DMS53 treated with DMSO at 0.1 percent for 48 hours (cell line): ENCODE results near the gene PDXP.
"Not testable (repeated sequence)": the region's sequence is repeated elsewhere in the genome, so short reads cannot be mapped to it uniquely, and the experiment has no call there.

Experiments
- DNase-seq: peaks from one replicate; lab custom pipeline; 2025; ENCODE audit not compliant: unreplicated experiment; lab: John Stamatoyannopoulos, UW

PDXP gene, protein sequence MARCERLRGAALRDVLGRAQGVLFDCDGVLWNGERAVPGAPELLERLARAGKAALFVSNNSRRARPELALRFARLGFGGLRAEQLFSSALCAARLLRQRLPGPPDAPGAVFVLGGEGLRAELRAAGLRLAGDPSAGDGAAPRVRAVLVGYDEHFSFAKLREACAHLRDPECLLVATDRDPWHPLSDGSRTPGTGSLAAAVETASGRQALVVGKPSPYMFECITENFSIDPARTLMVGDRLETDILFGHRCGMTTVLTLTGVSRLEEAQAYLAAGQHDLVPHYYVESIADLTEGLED

DNA sequence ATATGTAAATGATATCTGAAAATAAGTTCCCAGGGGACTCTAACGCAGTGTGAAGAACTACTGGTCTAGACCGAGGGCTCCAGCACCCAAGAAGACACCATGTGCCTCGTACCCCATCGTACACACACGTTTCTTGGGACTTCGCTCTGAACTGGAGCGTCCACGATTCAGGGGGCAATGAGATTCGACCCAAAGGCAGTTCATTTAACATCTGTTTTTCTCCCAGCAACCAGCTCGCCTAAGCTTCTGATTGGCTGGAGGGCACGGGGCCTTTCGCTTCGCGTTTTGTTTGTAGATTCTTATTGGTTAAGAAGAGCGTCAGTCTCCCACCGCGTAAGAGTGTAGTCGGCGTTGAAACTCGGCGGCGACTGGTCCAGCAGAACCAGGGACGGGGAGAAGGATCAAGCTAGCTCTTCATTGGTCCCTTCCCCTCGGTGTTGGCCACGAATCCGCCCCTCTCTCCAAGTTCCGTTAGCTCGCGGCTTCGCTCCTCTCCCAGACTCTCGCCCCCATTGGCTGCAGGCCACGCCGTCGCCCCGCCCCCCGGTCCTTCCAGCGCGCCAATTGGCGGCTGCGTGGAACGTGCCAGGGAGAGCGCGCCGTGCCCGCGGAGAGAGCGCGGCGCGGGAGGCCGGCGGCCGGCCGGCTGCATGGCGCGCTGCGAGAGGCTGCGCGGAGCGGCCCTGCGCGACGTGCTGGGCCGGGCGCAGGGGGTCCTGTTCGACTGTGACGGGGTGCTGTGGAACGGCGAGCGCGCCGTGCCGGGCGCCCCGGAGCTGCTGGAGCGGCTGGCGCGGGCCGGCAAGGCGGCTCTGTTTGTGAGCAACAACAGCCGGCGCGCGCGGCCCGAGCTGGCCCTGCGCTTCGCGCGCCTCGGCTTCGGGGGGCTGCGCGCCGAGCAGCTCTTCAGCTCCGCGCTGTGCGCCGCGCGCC lies at the start of gene PDXP:
PDXP (plus strand) TSS at position 591 of the 933 bp plus-strand sequence; CDS start at position 651, 60 bp downstream.
- DNase-seq, result peak; percentile 77

DNA sequence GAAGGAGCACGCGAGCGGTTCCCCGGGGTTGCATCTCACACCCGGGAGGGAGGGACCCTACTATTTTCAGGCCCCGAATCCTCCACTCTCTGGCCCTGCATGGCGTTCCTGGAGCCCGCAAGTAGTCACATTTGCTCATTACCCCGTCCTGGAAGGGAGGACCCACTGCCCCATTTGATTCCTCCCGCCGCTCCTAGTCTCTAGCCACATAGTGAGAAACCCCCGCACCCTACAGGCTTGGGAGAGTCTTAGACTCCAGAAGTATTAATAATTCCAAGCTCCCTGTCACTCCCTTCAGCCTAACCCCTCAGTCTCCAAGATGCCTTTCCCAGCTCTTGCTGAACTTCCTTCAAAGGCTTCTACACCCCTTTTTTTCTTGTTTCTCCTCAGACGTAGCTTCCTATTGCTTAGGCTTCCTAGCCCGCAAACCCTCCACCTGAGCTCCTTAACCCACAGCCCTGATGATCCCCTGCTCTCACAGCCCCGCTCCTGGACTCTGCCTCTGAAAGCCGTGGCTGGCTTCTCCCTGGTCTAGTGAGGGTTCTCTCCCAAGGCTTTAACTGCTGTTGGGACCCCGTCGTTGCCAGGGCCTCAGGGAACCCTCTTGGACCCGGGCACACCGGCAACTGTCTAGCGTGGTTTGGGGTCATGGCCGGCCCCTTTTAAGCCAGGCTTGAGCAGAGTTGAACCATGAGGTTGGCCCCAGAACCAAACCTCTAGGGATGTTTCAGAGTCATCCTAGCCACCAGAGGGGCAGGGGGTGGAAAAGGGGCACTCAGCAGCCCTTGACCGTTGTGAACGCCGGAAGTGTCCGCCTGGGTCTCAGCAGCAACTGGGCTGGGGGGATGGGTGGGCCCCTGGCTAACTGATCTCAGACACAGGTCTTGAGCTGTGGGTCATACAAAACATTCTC lies 49.0 kb upstream of the PDXP start:
- DNase-seq, result no peak

DNA sequence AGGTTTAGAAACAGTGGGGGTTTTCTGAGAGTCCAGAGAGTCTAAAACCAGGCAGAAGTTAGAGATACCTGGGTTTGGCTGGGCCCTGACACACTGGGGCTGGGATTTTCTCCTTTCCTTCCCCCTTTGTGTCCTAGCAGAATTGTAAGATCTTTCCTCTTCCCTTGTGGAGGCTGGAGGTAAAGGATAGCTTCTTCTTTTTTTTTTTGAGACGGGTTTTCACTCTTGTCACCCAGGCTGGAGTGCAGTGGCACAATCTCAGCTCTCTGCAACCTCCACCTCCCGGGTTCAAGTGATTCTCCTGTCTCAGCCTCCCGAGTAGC lies 48.4 kb upstream of the PDXP start:
- not testable (repeated sequence) for DNase-seq

DNA sequence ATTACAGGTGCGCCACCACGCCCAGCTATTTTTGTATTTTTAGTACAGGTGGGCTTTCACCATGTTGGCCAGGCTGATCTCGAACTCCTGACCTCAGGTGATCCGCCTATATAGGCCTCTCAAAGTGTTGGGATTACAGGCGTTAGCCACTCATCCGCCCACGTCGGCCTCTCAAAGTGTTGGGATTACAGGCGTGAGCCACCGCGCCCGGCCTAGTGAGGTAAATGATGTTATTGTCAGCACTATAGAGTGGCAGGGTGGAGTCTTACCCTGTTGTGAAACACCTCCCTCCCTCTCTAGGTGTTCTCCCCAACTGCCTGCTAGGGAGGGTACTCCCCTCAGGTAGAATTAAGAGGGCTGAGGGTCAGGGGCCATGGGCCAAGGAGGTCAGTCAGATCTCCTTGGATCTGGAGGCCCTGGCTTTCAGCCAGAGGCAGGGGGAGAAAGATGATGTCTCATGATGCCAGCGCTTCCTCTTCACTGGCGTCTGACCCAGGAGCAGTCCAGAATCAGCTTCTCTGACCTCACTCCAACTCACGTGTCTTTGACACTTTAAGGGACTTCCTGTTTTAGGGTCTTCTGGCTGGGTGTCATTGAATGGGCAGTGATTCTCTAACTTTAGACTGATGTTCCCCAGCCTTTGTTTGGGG lies 47.9 kb upstream of the PDXP start:
- no peak for DNase-seq

DNA sequence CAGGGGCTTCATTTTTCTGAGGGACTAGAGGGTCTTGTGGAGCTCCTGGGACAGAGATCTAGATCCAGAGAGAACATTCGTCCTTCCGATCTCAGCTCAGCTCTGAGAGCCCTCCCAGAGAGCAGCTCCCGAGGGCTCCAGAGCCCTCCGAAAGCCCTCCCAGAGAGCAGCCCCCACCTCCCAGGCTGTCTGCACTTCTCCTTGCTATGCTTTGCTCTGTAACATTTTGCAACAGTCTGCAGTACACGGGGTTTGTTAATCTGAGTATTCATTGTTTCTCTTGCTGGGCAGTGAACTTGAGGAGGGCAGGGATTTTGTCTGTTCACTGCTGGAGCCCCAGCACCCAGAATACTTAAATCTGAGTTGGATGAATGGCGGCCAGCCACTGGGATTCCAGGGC lies 47.3 kb upstream of the PDXP start:
- no peak for DNase-seq

DNA sequence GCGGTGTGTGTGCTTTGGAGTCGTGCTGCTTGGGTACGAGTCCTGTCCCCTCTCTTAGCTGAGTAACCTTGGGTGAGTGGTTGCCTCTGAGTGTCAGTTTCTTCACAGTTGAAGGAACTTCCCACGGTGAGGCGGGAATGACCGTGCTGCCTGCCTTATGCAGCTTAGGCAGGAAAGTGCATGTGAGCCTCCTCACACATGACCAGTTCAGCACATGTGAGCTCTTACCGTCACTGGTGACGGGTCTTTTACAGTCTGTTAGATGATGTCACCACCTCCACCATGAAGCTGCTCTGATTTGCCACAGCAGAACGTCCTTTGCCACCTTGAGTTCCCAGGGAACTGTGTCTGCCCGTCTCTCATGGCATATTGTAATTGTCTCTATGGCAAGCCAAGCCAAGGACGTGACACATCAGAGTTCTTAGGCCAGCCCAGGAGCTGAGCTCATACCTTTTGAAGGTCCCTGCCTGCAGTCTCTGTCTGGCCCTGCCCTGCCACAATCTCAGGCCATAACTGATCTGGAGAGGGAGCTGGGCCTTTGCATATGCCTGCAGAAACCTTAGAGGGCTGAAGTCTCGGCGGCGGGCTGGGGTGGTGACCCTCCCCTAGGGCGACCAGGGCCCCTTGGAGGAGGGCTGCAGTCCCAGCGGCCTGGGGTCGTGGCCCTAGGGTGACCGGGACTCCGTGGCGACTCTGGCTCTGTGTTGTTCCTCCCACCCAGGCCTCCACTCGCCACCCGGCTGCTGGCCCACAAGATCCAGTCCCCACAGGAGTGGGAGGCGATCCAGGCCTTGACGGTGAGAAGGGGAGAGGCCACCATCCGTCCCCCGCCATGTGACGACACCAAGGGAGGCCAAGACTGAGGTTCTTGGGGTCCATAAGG lies 42.1 kb upstream of the PDXP start:
- DNase-seq, result no peak

DNA sequence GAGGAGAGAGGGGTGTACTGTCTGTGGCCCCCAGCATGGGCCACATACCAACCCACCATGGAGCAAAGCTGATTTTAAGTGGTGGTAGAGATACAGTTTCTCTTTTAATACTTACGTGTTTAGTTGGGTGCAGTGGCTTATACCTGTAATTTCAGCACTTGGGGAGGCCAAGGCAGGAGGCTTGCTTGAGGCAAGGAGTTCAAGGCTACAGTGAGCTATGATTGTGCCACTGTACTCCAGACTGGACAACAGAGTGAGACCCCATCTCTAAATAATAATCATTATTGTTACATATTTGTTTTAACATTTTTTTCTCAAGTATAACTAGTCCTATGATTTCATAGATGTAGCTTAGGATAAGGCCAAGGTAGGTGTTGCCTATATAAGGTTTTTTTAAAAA lies 41.1 kb upstream of the PDXP start:
- DNase-seq, result no peak

DNA sequence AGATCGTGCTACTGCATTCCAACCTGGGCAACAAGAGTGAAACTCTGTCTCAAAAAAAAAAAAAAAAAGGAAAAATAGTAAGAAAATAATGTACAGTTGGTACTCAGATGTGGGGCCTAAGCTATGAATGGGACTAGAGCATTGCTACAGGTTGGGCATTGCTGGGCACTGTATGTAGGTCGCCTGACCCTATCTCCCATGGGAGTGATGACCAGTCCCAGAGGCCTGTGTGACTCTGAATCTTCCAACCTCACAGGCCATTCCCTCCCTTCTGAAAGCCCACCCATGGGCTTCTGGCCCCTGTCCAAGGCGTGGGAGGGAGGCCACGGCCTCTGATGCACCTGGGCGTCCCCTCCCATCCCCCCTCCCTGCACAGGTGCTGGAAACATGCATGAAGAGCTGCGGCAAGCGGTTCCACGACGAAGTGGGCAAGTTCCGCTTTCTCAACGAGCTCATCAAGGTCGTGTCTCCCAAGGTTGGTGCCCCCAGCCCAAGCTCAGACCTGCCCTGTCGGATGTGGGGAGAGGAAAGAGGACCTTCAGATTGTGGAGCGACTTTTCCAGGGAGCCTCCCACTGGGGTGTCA lies 40.4 kb upstream of the PDXP start:
- no peak for DNase-seq

DNA sequence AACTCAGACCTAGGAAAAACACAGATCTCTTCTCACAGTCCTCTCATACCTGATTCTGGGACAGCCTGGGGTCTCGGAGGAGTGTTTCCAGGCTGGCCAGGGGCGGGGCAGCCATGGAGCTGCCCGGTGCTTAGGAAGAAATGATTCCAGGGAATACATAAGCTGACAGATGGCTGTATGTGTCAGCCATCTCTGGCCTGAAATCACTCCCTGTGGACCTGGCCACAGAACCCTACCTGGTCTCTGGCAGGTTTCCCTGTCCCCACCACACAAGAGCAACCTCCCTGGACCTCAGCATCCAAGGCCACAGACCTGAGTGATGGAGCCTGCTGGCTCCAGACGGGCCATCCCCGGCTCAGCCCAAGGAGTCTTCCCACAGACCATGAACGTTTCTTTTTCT lies 39.8 kb upstream of the PDXP start:
- DNase-seq, result no peak

DNA sequence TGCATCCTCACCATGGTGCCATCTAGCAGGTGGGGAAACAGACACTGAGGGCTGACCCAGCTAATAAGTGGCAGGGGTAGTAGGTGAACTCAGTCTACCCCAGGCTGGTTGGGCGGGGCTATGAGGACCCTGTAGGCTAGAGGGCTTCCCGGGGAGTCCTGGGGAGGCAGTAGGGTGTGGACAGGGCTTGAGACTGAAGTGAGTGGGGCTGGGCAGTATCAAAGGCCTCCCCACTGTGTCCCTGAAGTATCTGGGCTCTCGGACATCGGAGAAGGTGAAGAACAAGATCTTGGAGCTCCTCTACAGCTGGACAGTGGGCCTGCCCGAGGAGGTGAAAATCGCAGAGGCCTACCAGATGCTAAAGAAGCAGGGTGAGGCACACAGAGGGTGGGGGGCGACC lies 38.5 kb upstream of the PDXP start:
- no peak for DNase-seq

DNA sequence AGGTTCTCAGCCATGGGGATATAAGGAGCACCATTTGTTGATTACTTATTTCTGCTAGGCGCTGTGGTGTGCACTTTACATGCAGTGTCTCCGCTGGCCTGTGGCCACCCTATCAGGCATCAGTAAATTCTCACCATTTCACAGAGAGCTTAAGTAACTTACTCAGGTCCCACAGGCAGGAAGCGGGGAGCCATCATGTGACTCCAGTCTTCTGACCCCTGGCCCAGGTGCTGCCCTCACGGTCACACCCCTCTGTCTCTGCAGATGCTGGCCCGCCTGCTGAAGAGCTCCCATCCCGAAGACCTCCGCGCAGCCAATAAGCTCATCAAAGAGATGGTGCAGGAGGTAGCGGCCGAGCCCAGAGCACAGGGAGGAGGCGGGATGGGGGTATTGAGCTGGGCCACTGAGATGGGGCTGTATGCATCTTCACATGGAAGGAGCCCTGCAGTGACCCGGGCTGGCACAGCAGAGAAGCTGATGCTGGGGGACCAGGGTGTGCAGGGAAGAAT lies 37.1 kb upstream of the PDXP start:
- no peak for DNase-seq

DNA sequence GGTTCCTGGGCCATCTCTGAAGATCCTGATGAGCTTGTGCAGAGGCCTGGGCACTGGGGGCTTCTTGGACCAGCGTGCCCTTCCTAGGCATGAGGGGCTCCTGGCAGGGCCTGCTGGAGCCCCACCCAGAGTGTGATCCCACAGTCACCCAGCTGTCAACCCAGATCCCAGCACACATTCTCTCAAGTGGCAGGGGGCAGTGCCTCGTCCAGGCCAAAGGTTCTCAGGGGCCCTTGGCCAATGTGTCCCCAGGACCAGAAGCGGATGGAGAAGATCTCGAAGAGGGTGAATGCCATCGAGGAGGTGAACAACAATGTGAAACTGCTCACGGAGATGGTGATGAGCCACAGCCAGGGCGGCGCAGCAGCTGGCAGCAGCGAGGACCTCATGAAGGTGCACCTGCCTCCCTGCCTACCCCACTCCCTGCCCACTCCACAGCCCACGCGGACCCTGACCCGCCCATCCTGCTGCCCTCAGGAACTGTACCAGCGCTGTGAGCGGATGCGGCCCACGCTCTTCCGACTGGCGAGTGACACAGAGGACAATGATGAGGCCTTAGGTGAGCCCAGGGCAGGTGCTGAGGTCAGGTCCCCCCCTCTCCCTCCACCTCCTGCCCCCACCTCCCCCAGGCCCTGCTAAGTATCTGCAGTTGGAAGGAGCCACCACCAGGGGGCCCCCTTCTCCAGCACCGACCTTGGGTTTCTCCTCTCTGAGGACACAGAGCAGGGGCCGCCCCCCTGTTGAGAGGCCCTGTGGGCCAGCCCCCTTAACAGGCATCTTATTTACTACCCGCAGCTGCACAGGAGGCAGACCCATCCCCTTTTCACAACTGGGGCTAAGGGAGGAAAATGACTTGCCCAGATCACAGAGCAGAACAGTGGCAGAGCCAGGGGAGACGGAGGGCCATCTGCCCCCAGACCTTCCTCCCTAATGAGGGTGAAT lies 35.2 kb upstream of the PDXP start:
- DNase-seq, result no peak

DNA sequence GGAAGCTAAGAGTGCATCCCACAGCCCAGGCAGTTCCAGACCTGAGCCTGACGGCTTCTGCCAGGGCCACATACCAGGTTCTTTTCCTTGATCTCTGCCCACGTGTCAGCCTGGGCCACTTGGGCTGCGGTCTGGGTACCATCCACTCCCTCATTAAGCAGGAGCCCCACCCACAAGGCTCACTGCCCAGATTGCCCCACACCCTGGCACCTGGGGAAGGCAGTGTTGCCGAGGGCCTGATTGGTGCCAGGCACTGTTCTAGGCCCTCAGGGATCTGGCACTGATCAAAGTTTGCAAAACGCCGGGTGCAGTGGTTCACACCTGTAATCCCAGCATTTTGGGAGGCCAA lies 34.5 kb upstream of the PDXP start:
- no peak for DNase-seq

DNA sequence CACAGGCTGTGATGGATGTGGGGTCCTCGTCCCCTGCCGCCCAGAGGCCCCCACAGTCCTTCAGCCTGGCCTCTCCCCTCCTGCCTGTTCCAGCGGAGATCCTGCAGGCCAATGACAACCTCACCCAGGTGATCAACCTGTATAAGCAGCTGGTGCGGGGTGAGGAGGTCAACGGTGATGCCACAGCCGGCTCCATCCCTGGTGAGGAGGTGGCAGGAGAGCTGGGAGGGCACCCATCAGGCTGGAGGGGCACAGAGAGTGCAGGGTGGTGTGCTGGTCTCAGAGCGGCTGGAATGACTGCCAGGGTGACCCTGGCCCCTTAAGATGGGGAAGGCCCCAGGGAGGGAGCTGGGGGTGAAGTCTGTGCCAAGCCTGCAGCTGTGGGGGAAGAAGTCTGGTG lies 33.6 kb upstream of the PDXP start:
- no peak for DNase-seq

DNA sequence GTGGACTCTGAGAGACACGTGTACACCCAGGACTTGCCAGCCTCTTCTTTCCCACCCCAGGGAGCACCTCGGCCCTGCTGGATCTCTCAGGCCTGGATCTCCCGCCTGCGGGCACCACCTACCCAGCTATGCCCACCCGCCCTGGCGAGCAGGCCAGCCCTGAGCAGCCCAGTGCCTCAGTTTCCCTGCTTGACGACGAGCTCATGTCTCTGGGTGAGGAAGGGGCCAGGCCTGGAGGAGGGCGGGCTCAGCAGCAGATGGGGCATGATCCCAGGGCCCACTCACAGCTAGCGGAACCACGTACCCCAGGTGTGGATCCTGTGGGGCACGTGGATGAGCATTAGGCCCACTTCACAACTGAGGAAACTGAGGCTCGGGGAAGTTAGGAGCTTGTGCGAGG lies 32.8 kb upstream of the PDXP start:
- no peak for DNase-seq

DNA sequence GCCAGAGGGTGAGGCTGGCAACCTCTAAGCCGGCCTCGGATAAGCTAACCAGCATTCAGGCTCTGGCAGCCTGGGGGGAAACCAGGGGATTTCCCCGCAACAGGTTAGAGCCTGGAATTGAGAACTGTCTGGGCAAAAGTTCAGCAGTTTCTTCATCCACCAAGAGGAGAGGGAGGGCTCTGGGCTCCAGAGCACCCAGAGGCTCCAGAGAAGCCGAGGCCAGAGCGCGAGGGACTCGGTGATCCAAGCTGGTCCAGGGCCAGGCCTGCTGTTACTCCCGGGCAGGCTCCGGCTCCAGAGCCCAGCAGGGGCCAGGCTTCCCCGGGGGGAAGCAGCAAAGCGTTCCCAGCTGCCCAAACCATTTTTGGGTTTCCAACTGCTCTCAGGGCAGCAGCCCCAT lies 32.4 kb upstream of the PDXP start:
- no peak for DNase-seq

DNA sequence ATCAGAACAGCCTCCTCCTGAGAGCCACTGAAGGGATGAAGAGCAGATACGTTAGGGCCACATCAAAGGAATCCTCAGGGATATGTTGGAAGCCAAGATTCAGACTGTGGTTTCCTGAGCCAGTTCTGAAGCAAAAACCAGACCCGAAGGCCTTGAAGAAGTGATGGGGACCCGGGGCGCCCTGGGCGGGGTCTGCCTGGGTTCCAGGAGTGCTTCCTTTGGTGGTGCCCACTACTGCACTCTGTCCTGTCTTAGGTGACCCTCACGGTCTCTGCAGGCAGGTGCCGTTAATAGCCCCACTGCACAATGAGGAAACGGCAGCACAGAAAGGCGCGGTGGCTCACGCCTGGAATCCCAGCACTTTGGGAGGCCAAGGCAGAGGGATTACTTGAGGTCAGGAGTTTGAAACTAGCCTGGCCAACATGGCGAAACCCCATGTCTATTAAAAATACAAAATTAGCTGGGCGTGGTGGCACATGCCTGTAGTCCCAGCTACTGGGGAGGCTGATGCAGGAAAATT lies 31.9 kb upstream of the PDXP start:
- no peak for DNase-seq

DNA sequence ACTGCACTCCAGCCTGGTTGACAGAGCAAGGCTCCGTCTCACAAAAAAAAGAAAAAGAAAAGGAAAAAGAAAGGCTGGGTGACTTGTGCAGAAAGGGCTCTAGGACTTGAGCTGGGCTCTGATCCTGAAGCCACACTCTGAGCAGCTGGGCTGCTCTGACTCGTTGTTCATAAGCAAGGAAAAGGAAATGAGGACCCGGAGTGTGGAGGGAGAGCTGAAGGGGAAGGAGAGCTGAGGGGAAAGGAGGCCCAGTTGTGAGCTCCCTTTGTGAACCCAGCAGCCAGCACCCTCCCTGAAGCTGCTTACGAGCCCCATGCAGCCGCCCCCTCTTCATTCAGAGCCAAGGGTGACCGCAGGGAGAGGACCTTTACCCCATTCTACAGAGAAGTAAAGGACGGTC lies 31.4 kb upstream of the PDXP start:
- no peak for DNase-seq
